B cell (primary cell): ENCODE measurements around the gene TMEM263. TPM values are rescaled to one million over a fixed set of nuclear protein-coding genes. Genes with fewer than 3 reads are reported as not detected.

Experiments used
- ATAC-seq: fragments of 200-7000 bp; cut with Tn5 transposase; one replicate; pipeline ENCODE4 v1.10.0; 2021; ENCODE audit warnings: low read depth, mild to moderate bottlenecking, moderate number of reproducible peaks, moderate library complexity
- CTCF ChIA-PET: fragments of 350-600 bp; sonication (Branson Sonifier 250); formaldehyde crosslinking; loops from one replicate; lab custom pipeline; 2021; ENCODE audit warnings: antibody characterized with exemption, inconsistent platforms; lab: Charles Lee
- POLR2A ChIA-PET: fragments of 350-600 bp; sonication (Branson Sonifier 250); formaldehyde crosslinking; loops from one replicate; lab custom pipeline; 2021; ENCODE audit warnings: antibody characterized with exemption; lab: Charles Lee
- DNase-seq: peaks from one replicate; pipeline ENCODE4 v3.0.0; 2013
- H2AFZ ChIP-seq: 2 replicates; pipeline ENCODE4 v1.6.1; 2012; ENCODE audit warnings: mild to moderate bottlenecking, low read depth, low read length; ENCODE audit not compliant: insufficient read depth, poor library complexity, severe bottlenecking
- H3K27ac ChIP-seq, 2 donors: 1 replicate in 1 of 2; 2 replicates in 1 of 2; pipeline ENCODE4 v1.5.1; 2012 to 2013; ENCODE audit warnings: low read length in 2 of 2, mild to moderate bottlenecking in 2 of 2, moderate library complexity in 1 of 2
- H3K27me3 ChIP-seq, 4 experiments: fragments of 200-600 bp in 1 of 4; sonication (generic) in 1 of 4; replicated peaks in 1 of 4; 1 replicate in 2 of 4; 2 replicates in 2 of 4; pipeline versions ENCODE4 v1.6.1 to v1.7.0; 2013 to 2016; ENCODE audit warnings: low read length in 3 of 4, mild to moderate bottlenecking in 2 of 4, mixed read lengths in 1 of 4, moderate library complexity in 1 of 4; ENCODE audit not compliant: insufficient read depth in 4 of 4, control insufficient read depth in 3 of 4; ENCODE audit errors: control extremely low read depth in 1 of 4
- H3K36me3 ChIP-seq, 2 experiments: replicated peaks in 1 of 2; 1 replicate in 1 of 2; 2 replicates in 1 of 2; pipeline versions ENCODE4 v1.6.1 to v1.7.1; 2013; ENCODE audit warnings: low read length in 1 of 2; ENCODE audit not compliant: insufficient read depth in 2 of 2, control insufficient read depth in 1 of 2; ENCODE audit errors: control extremely low read depth in 1 of 2, extremely low read depth in 1 of 2
- H3K4me1 ChIP-seq, 2 donors: fragments of 200-600 bp in 1 of 2; sonication (generic) in 1 of 2; 1 replicate in 1 of 2; 2 replicates in 1 of 2; pipeline versions ENCODE4 v1.5.1 to v1.6.1; 2013 to 2017; ENCODE audit warnings: low read length in 2 of 2; ENCODE audit not compliant: control insufficient read depth in 2 of 2, insufficient read depth in 2 of 2
- H3K4me2 ChIP-seq: replicated peaks from 2 replicates; pipeline ENCODE3; 2012; ENCODE audit warnings: mild to moderate bottlenecking, low read depth, low read length; ENCODE audit not compliant: poor library complexity, severe bottlenecking
- H3K4me3 ChIP-seq, 5 experiments: fragments of 200-600 bp in 1 of 5; sonication (generic) in 1 of 5; 1 replicate in 3 of 5; 2 replicates in 2 of 5; pipeline versions ENCODE4 v1.5.1 to v1.7.0; 2011 to 2016; ENCODE audit warnings: low read length in 4 of 5, mild to moderate bottlenecking in 4 of 5, low read depth in 2 of 5, control low read depth in 1 of 5, moderate library complexity in 1 of 5; ENCODE audit not compliant: insufficient read depth in 1 of 5; ENCODE audit errors: control extremely low read depth in 1 of 5, extremely low read depth in 1 of 5
- H3K79me2 ChIP-seq: fragments of 200-600 bp; sonication (generic); one replicate; pipeline ENCODE4 v1.6.0; 2016; ENCODE audit warnings: low read length; ENCODE audit not compliant: control insufficient read depth, insufficient read depth
- H3K9ac ChIP-seq: fragments of 200-600 bp; sonication (generic); 2 replicates; pipeline ENCODE4 v1.6.1; 2017; ENCODE audit warnings: mild to moderate bottlenecking, low read length, moderate library complexity
- H3K9me3 ChIP-seq, 3 donors: one replicate each; pipeline versions ENCODE4 v1.6.1 to v1.7.1; 2013; ENCODE audit warnings: low read length in 2 of 3; ENCODE audit not compliant: control insufficient read depth in 2 of 3, insufficient read depth in 1 of 3; ENCODE audit errors: control extremely low read depth in 1 of 3
- H4K20me1 ChIP-seq: 2 replicates; pipeline ENCODE4 v1.6.0; 2012; ENCODE audit warnings: mild to moderate bottlenecking, low read length; ENCODE audit not compliant: insufficient read depth, control insufficient read depth, poor library complexity, severe bottlenecking
- H3K27ac Mint-ChIP-seq: one replicate; pipeline ENCODE4 v1.8.0; 2021; ENCODE audit warnings: mixed read lengths
- H3K27me3 Mint-ChIP-seq: one replicate; pipeline ENCODE4 v1.8.0; 2021; ENCODE audit warnings: mixed read lengths
- H3K4me1 Mint-ChIP-seq: one replicate; pipeline ENCODE4 v1.8.0; 2021; ENCODE audit warnings: mixed read lengths
- H3K4me3 Mint-ChIP-seq: one replicate; pipeline ENCODE4 v1.8.0; 2021; ENCODE audit warnings: mixed read lengths
- H3K9me3 Mint-ChIP-seq: one replicate; pipeline ENCODE4 v1.8.0; 2022; ENCODE audit warnings: mixed read lengths; ENCODE audit not compliant: insufficient read depth
- EZH2 ChIP-seq: IDR thresholded peaks from 2 replicates; pipeline ENCODE4 v1.6.1; 2012; ENCODE audit warnings: borderline replicate concordance, low read depth, mild to moderate bottlenecking, moderate library complexity, low read length; ENCODE audit not compliant: insufficient read depth, poor library complexity, severe bottlenecking
- WGBS: methylation state at CpG from one replicate; pipeline ENCODE4 v1.1.5; 2013; ENCODE audit warnings: missing lambda C conversion rate; ENCODE audit not compliant: insufficient coverage; 5-methylcytosine and 5-hydroxymethylcytosine counted together
- intact Hi-C: fragments of 100-400 bp; cut with micrococcal nuclease; formaldehyde crosslinking; loops from one replicate; pipeline ENCODE4 v1.10.0; 2022
- polyA plus RNA-seq: library from polyadenylated mRNA; depleted of rRNA; stranded (reverse); fragments of >200 nt; gene quantifications from 2 replicates; pipeline ENCODE4 v1.2.3, GENCODE V29; 2012
- total RNA-seq, 2 donors: library from RNA; stranded (reverse); fragments of 120-200 nt in 1 of 2; gene quantifications; 1 replicate in 1 of 2; 2 replicates in 1 of 2; pipeline versions ENCODE4 v1.2.3 to v1.2.4, GENCODE V29; 2013 to 2022
- TF ChIP-seq, protein P1 (sequence below): fragments of 200-600 bp; IDR thresholded peaks from one replicate; pipeline ENCODE4 v1.8.0; 2022; ENCODE audit warnings: antibody characterized with exemption, mild to moderate bottlenecking

TMEM263 gene
- total and polyA plus RNA-seq, 2 donors (not counting 1 experiment from before 2014, with no cell fraction given), result 4.8 to 23.5 TPM

GRCh38 chr12:106980944-106981343 is 25.2 kb downstream of the TMEM263 start:
- Mint-ChIP-seq H3K9me3 (no peaks in the 10 kb centered on the region), H3K27me3 (no peaks in the 10 kb centered on the region), H3K27ac (no peak overlapping the region), H3K4me1 (peaks cover 13% of the 10 kb centered on the region), H3K4me3 (no peak overlapping the region)
- no peak overlapping the region for H3K4me3 ChIP-seq
- H3K9ac ChIP-seq, result no peak overlapping the region
- no peaks in the 10 kb centered on the region for H3K27me3 ChIP-seq
- H3K27ac ChIP-seq, result no peak overlapping the region
- 93% methylated on average over 5 of the region's 7 CpGs for WGBS
- H3K4me1 ChIP-seq, result peaks cover under 1% of the 10 kb centered on the region in 2 donors
- ATAC-seq (no peak), DNase-seq (no peak)
- POLR2A ChIA-PET, result no interaction called here
- intact Hi-C loops, result no loop called here
- H3K9me3 ChIP-seq, result no peaks in the 10 kb centered on the region
- CTCF ChIA-PET, result no interaction called here
- no peaks in the 10 kb centered on the region for H3K79me2 ChIP-seq
- H4K20me1 ChIP-seq, result no peaks in the 10 kb centered on the region
- no peaks in the 10 kb centered on the region for H3K36me3 ChIP-seq
- H2AFZ ChIP-seq, result no peak overlapping the region
- no peak overlapping the region for H3K4me2 ChIP-seq
- TF ChIP-seq, protein P1, sequence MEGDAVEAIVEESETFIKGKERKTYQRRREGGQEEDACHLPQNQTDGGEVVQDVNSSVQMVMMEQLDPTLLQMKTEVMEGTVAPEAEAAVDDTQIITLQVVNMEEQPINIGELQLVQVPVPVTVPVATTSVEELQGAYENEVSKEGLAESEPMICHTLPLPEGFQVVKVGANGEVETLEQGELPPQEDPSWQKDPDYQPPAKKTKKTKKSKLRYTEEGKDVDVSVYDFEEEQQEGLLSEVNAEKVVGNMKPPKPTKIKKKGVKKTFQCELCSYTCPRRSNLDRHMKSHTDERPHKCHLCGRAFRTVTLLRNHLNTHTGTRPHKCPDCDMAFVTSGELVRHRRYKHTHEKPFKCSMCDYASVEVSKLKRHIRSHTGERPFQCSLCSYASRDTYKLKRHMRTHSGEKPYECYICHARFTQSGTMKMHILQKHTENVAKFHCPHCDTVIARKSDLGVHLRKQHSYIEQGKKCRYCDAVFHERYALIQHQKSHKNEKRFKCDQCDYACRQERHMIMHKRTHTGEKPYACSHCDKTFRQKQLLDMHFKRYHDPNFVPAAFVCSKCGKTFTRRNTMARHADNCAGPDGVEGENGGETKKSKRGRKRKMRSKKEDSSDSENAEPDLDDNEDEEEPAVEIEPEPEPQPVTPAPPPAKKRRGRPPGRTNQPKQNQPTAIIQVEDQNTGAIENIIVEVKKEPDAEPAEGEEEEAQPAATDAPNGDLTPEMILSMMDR, result no peak
- no peak for TF ChIP-seq EZH2

DNA sequence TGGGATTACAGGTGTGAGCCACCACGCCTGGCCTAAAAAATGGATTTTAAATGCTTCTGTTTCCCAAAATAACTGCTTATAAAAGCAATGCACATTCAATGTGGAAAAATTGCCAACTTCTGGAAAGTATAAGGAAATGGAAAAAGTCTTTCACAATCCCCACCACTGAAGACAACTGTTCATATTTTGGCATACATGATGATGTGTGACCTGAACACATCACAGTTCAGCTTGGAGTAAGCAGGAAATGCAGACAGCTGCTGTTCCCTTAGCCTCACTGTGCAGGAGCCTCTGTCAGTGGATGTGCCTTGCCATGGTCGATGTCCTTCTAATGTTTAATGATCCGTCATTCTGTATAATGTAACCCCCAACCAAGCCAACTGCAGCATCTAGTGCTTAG is 26.1 kb downstream of the TMEM263 start:
- H3K9me3 ChIP-seq, result no peaks in the 10 kb centered on the region
- ChIA-PET CTCF (no interaction called here), POLR2A (no interaction called here)
- DNase-seq (no peak), ATAC-seq (no peak)
- H3K4me2 ChIP-seq, result no peak overlapping the region
- no peak overlapping the region for H3K4me3 ChIP-seq
- Mint-ChIP-seq H3K4me1 (peaks cover 20% of the 10 kb centered on the region), H3K27me3 (no peaks in the 10 kb centered on the region), H3K4me3 (no peak overlapping the region), H3K9me3 (no peaks in the 10 kb centered on the region), H3K27ac (no peak overlapping the region)
- no peaks in the 10 kb centered on the region for H3K27me3 ChIP-seq
- no CpG with 5 or more reads among the region's 3 CpGs for WGBS
- H3K36me3 ChIP-seq, result no peaks in the 10 kb centered on the region
- TF ChIP-seq EZH2, result no peak
- TF ChIP-seq, protein P1, result no peak
- no peaks in the 10 kb centered on the region for H3K79me2 ChIP-seq
- H3K9ac ChIP-seq, result no peak overlapping the region
- H3K27ac ChIP-seq, result no peak overlapping the region
- H4K20me1 ChIP-seq, result no peaks in the 10 kb centered on the region
- H2AFZ ChIP-seq, result no peak overlapping the region
- peaks cover 8 to 9% of the 10 kb centered on the region in 2 donors for H3K4me1 ChIP-seq
- intact Hi-C loops, result no loop called here
